ENCODE data around the gene NDUFS6. TPM values are rescaled to one million over a fixed set of nuclear protein-coding genes. Genes with fewer than 3 reads are reported as not detected.

The NDUFS6 gene
- total and polyA plus RNA-seq, 2 of the 4 experiments (the other 2 are of a cell fraction), result 10.4 to 69.0 TPM

DNA sequence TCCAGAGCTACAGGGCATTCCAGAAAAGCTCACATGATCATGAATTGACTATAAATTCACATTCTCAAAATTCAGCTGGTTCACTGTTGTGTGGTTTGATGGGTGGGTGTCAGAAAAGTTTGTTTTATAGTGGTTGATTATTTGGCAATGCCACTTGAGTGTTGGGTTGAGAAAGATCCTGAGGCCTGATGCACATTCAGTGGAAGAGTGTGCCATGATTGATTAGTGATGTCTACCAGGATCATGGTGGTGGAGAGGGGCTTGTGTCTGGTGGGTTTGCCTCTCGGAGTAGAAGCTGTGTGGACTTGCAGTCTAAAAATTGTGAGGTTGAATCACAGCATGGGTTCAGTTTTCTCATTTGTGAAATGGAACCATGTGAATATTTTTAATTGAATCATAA, 2.0 kb downstream of the NDUFS6 start:
- no peak for ATAC-seq (ENCODE audit: low read depth)
- no TSS peak for BruUV-seq (replicated peaks)
- H4K5ac ChIP-seq (ENCODE audit: low read depth, low read length), result no peak overlapping the region

More for the DNA sequence above, 2.0 kb downstream of the NDUFS6 start:
- no peak overlapping the region for H4K91ac ChIP-seq (ENCODE audit: insufficient read depth, low read depth, low read length)
- H4K8ac ChIP-seq (ENCODE audit: low read depth in 2 of 2, low read length in 2 of 2), result no peak overlapping the region
- H3K4ac ChIP-seq (ENCODE audit: low read depth, low read length), result no peak overlapping the region
- H3K4me1 ChIP-seq (ENCODE audit: control insufficient read depth, insufficient read depth, low read length), result peaks cover 9% of the 10 kb centered on the region
- H2AK9ac ChIP-seq (replicated peaks; ENCODE audit: low read depth, low read length, poor library complexity), result no peak overlapping the region
- no peaks in the 10 kb centered on the region for H3K9me1 ChIP-seq (ENCODE audit: insufficient read depth, low read length)
- intact Hi-C loops (cut with micrococcal nuclease) (no loop called here), in situ Hi-C loops (cut with MboI; ENCODE audit: low sequenced_read_pairs) (no loop called here), dilution Hi-C loops (cut with HindIII; ENCODE audit: low sequenced_read_pairs, unreplicated experiment) (no loop called here)
- H4K20me1 ChIP-seq (ENCODE audit: insufficient read depth, low read length), result 0 out of 2 replicates have a peak, but pooled peaks cover 5% of the 10 kb centered on the region
- H3K27ac ChIP-seq (ENCODE audit: insufficient read depth, low read length), result no peak overlapping the region
- H3K27me3 ChIP-seq (ENCODE audit: control insufficient read depth, insufficient read depth, low read length), result no peaks in the 10 kb centered on the region
- no peak overlapping the region for H2AFZ ChIP-seq (replicated peaks; ENCODE audit: low read length, poor library complexity)
- POLR2A ChIA-PET (ENCODE audit: unreplicated experiment), result interaction anchor here (0.6 kb wide), 1 partner anchor 32 kb away, joined by 3 read pairs; no protein-coding TSS in a partner anchor
- H2BK120ac ChIP-seq (ENCODE audit: low read depth, low read length), result no peak overlapping the region
- H2BK5ac ChIP-seq (ENCODE audit: low read depth, low read length, poor library complexity, severe bottlenecking), result no peak overlapping the region
- no peak overlapping the region for H3K18ac ChIP-seq (ENCODE audit: low read depth, low read length)
- H3K14ac ChIP-seq (replicated peaks; ENCODE audit: low read depth, low read length), result no peak overlapping the region
- H3K9me3 ChIP-seq (ENCODE audit: control insufficient read depth, insufficient read depth, low read length), result no peaks in the 10 kb centered on the region
- peaks cover 47% of the 10 kb centered on the region for H3K36me3 ChIP-seq (ENCODE audit: control insufficient read depth, insufficient read depth, low read length)
- DNase-seq, result no peak
- no peak overlapping the region for H2AK5ac ChIP-seq (ENCODE audit: low read depth, low read length)
- WGBS, 2 experiments (ENCODE audit: extremely low coverage in 2 of 2, insufficient read length in 1 of 2), result no CpG with 5 or more reads among the region's 1 CpG
- no peak overlapping the region for H3K56ac ChIP-seq (ENCODE audit: extremely low read depth, insufficient read depth, low read length)
- no peak overlapping the region for H3K23ac ChIP-seq (ENCODE audit: low read depth, low read length)
- H2BK20ac ChIP-seq (ENCODE audit: low read depth, low read length), result no peak overlapping the region
- no peak overlapping the region for H3K4me2 ChIP-seq (ENCODE audit: low read depth, low read length)
- no peak overlapping the region for H2BK15ac ChIP-seq (ENCODE audit: low read depth, low read length)
- no peak for TF ChIP-seq BHLHE40 (IDR thresholded peaks at IDR 0.05; ENCODE audit: low read depth, low read length)
- TF ChIP-seq SMC3 (IDR thresholded peaks at IDR 0.05; ENCODE audit: low read depth, low read length), result no peak
- TF ChIP-seq CHD1 (IDR thresholded peaks at IDR 0.05; ENCODE audit: low read depth, low read length), result no peak
- TF ChIP-seq, protein P1, sequence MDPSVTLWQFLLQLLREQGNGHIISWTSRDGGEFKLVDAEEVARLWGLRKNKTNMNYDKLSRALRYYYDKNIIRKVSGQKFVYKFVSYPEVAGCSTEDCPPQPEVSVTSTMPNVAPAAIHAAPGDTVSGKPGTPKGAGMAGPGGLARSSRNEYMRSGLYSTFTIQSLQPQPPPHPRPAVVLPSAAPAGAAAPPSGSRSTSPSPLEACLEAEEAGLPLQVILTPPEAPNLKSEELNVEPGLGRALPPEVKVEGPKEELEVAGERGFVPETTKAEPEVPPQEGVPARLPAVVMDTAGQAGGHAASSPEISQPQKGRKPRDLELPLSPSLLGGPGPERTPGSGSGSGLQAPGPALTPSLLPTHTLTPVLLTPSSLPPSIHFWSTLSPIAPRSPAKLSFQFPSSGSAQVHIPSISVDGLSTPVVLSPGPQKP (IDR thresholded peaks at IDR 0.05; ENCODE audit: borderline replicate concordance, low read depth, low read length), result no peak
- TF ChIP-seq CEBPB (IDR thresholded peaks at IDR 0.05; ENCODE audit: low read depth, low read length), result no peak
- TF ChIP-seq, protein P2, sequence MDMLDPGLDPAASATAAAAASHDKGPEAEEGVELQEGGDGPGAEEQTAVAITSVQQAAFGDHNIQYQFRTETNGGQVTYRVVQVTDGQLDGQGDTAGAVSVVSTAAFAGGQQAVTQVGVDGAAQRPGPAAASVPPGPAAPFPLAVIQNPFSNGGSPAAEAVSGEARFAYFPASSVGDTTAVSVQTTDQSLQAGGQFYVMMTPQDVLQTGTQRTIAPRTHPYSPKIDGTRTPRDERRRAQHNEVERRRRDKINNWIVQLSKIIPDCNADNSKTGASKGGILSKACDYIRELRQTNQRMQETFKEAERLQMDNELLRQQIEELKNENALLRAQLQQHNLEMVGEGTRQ (IDR thresholded peaks at IDR 0.05; ENCODE audit: low read depth, low read length), result no peak
- TF ChIP-seq NFE2L2 (IDR thresholded peaks at IDR 0.05; ENCODE audit: low read depth, low read length), result no peak
- TF ChIP-seq RFX5 (IDR thresholded peaks at IDR 0.05; ENCODE audit: low read depth, low read length), result no peak
- no peak for TF ChIP-seq MAFK (IDR thresholded peaks at IDR 0.05; ENCODE audit: low read depth, low read length)
- TF ChIP-seq POLR2A (IDR thresholded peaks at IDR 0.05; ENCODE audit: low read depth, low read length), result no peak
- no peak for TF ChIP-seq MXI1 (IDR thresholded peaks at IDR 0.05; ENCODE audit: borderline replicate concordance, low read depth, low read length)
- TF ChIP-seq, protein P3, sequence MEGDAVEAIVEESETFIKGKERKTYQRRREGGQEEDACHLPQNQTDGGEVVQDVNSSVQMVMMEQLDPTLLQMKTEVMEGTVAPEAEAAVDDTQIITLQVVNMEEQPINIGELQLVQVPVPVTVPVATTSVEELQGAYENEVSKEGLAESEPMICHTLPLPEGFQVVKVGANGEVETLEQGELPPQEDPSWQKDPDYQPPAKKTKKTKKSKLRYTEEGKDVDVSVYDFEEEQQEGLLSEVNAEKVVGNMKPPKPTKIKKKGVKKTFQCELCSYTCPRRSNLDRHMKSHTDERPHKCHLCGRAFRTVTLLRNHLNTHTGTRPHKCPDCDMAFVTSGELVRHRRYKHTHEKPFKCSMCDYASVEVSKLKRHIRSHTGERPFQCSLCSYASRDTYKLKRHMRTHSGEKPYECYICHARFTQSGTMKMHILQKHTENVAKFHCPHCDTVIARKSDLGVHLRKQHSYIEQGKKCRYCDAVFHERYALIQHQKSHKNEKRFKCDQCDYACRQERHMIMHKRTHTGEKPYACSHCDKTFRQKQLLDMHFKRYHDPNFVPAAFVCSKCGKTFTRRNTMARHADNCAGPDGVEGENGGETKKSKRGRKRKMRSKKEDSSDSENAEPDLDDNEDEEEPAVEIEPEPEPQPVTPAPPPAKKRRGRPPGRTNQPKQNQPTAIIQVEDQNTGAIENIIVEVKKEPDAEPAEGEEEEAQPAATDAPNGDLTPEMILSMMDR (conservative IDR thresholded peaks at IDR 0.05; ENCODE audit: low read depth, low read length), result no peak
- no peak for TF ChIP-seq RCOR1 (IDR thresholded peaks at IDR 0.05; ENCODE audit: insufficient replicate concordance, low read length)
- peaks cover 49 to 75% of the 10 kb centered on the region in 2 experiments for H3K79me1 ChIP-seq (ENCODE audit: low read depth in 1 of 2, low read length in 2 of 2)
- no peak overlapping the region for H3K9ac ChIP-seq (ENCODE audit: low read depth, low read length)
- H3K4me3 ChIP-seq (ENCODE audit: insufficient read depth, low read depth, low read length), result no peak overlapping the region
- CTCF ChIA-PET, result no interaction called here

Data from IMR-90 (cell line).